ENCODE results near the gene IFNGR2.
A peak's percentile ranks its signal among the peaks of the same experiment; 100 is the strongest.

IFNGR2 gene

GRCh38 chr21:33412832-33413519, 9.8 kb downstream of the IFNGR2 start:
- H3K27ac ChIP-seq = peak overlapping the region; percentile 100
- no peak for TF ChIP-seq CTCF (IDR thresholded peaks at IDR 0.05)
- H3K9me3 ChIP-seq = no peaks in the 10 kb centered on the region
- H3K4me3 ChIP-seq (ENCODE audit: low read depth in 1 of 2, low read length in 1 of 2) = peak overlapping the region in 1 of 2 experiments; percentile 5
- H3K36me3 ChIP-seq = peaks cover 86% of the 10 kb centered on the region
- no peaks in the 10 kb centered on the region for H3K27me3 ChIP-seq
- H3K4me1 ChIP-seq (ENCODE audit: control insufficient read depth in 1 of 2, insufficient read depth in 1 of 2, low read depth in 1 of 2, low read length in 1 of 2) = peaks cover 46 to 68% of the 10 kb centered on the region in 2 experiments

- no peaks in the 10 kb centered on the region for H3K9me3 ChIP-seq
- peak overlapping the region; percentile 100 for H3K27ac ChIP-seq
- no peak for TF ChIP-seq CTCF (IDR thresholded peaks at IDR 0.05)
- H3K36me3 ChIP-seq = peaks cover 87% of the 10 kb centered on the region
- H3K27me3 ChIP-seq = no peaks in the 10 kb centered on the region
- H3K4me3 ChIP-seq (ENCODE audit: low read depth in 1 of 2, low read length in 1 of 2) = no peak overlapping the region
- H3K4me1 ChIP-seq (ENCODE audit: control insufficient read depth in 1 of 2, insufficient read depth in 1 of 2, low read depth in 1 of 2, low read length in 1 of 2) = peaks cover 36 to 59% of the 10 kb centered on the region in 2 experiments
Measured at GRCh38 chr21:33414068-33414467, 10.9 kb downstream of the IFNGR2 start.

GRCh38 chr21:33414926-33415325, 11.7 kb downstream of the IFNGR2 start:
- Histone ChIP-seq H3K27me3 (no peaks in the 10 kb centered on the region), H3K4me1 (ENCODE audit: control insufficient read depth in 1 of 2, insufficient read depth in 1 of 2, low read depth in 1 of 2, low read length in 1 of 2) (peaks cover 27 to 50% of the 10 kb centered on the region in 2 experiments), H3K36me3 (peaks cover 94% of the 10 kb centered on the region), H3K9me3 (no peaks in the 10 kb centered on the region), H3K27ac (peak overlapping the region; percentile 100), H3K4me3 (ENCODE audit: low read depth in 1 of 2, low read length in 1 of 2) (no peak overlapping the region)
- TF ChIP-seq CTCF (IDR thresholded peaks at IDR 0.05) = no peak

DNA sequence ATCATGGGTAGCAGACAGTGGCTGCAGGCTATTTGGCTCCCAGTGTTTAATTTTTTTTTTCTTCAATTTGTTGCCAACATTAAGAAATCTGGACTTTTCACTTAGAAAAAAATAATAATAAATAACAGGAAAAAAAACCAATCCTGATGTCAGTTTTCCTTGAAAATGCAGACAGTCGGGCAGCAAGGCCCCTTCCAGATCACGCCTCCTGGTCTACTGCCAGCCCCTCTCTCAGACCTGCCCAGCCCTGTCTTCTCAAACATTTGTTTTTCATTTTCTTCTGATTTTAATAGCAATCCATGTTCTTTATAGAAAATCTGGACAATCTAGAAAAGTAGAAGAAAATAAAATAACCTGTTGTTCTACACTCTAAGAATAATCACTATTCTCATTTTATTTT, 15.5 kb downstream of the IFNGR2 start:
- Histone ChIP-seq H3K27me3 (no peaks in the 10 kb centered on the region), H3K27ac (peak overlapping the region; percentile 13), H3K4me1 (ENCODE audit: control insufficient read depth in 1 of 2, insufficient read depth in 1 of 2, low read depth in 1 of 2, low read length in 1 of 2) (peaks cover 0 to 16% of the 10 kb centered on the region in 2 experiments), H3K9me3 (no peaks in the 10 kb centered on the region), H3K4me3 (ENCODE audit: low read depth in 1 of 2, low read length in 1 of 2) (no peak overlapping the region), H3K36me3 (peaks cover 99% of the 10 kb centered on the region)
- no peak for TF ChIP-seq CTCF (IDR thresholded peaks at IDR 0.05)

DNA sequence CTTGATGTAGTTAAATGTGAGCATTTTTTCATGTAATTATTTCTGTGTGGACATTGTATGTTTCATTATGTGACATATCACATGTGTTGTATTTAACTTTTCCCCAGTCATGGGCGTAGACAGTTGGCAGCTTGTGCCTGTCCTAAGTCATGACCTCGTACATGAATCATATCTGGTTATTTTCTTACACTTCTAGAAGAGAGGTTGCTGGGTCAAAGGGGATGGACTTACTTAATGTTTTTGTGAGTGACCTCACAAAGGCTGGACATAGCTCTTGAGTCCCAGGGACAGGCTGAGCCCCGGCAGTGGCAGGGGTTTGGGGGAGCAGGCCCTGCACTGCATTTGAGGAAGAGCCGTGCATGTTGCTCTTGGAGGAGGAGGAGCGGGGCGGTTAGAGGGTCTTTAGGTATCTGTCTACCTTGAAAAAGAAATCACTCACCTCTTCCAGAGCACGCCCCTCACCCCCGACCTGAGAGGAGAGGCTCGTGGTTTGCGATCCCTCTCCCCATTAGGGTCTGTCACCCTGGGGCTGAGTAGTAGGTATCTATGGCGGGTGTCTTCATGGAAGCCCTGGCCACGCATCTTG, 16.4 kb downstream of the IFNGR2 start:
- Histone ChIP-seq H3K27me3 (no peaks in the 10 kb centered on the region), H3K4me3 (ENCODE audit: low read depth in 1 of 2, low read length in 1 of 2) (no peak overlapping the region), H3K9me3 (no peaks in the 10 kb centered on the region), H3K27ac (peak overlapping the region; percentile 13), H3K4me1 (ENCODE audit: control insufficient read depth in 1 of 2, insufficient read depth in 1 of 2, low read depth in 1 of 2, low read length in 1 of 2) (peaks cover 0 to 8% of the 10 kb centered on the region in 2 experiments), H3K36me3 (peaks cover 99% of the 10 kb centered on the region)
- no peak for TF ChIP-seq CTCF (IDR thresholded peaks at IDR 0.05)

Measured in neutrophil (primary cell).